H7 (cell line): ENCODE measurements around the gene KRTAP1-1. TPM values are rescaled to one million over a fixed set of nuclear protein-coding genes. Genes with fewer than 3 reads are reported as not detected.
"Not testable (repeated sequence)": the region's sequence is repeated elsewhere in the genome, so short reads cannot be mapped to it uniquely, and the experiment has no call there.

Experiments
- DNase-seq: peaks from one replicate; pipeline ENCODE4 v3.0.0; 2012
- H3K27me3 ChIP-seq: 2 replicates; pipeline ENCODE4 v1.6.0; 2011; ENCODE audit warnings: mild to moderate bottlenecking, low read length; ENCODE audit not compliant: control insufficient read depth, insufficient read depth
- H3K36me3 ChIP-seq: replicated peaks from 2 replicates; pipeline ENCODE4 v1.5.1; 2011; ENCODE audit warnings: low read length; ENCODE audit not compliant: control insufficient read depth, insufficient read depth
- H3K4me3 ChIP-seq: 2 replicates; pipeline ENCODE4 v1.5.1; 2011; ENCODE audit warnings: low read depth, mild to moderate bottlenecking, control low read depth, low read length, moderate library complexity; ENCODE audit not compliant: insufficient read depth
- total RNA-seq: library from RNA; depleted of rRNA; stranded (reverse); fragments of >200 nt; shearing (Covaris generic); gene quantifications from 2 replicates; pipeline ENCODE4 v1.2.3, GENCODE V29; 2014

Gene KRTAP1-1
- total RNA-seq, 1 experiment from 2014 or later = not detected

DNA sequence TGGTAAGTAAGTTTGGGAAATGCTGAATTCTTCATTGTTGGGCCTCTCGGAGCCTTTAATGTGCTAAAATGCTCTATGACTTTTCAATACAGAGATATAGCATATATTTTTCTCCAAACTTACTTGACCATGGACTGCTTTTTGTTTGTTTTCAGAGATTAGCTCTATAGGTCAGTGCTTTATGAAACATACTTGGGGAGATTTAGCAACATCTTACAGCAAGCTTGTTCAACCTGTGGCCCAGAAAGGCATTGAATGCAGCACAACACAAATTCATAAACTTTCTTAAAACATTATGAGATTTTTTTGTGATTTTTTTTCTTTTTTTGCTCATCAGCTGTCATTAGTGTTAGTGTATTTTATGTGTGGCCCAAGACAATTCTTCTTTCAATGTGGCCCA, 31.3 kb downstream of the KRTAP1-1 start:
- Histone ChIP-seq H3K27me3 (no peaks in the 10 kb centered on the region), H3K36me3 (no peaks in the 10 kb centered on the region), H3K4me3 (no peak overlapping the region)
- DNase-seq = no peak

- Histone ChIP-seq H3K27me3 (no peaks in the 10 kb centered on the region), H3K4me3 (no peak overlapping the region), H3K36me3 (no peaks in the 10 kb centered on the region)
- DNase-seq = no peak
Measured at GRCh38 chr17:41009301-41009760, 31.9 kb downstream of the KRTAP1-1 start.

- no peaks in the 10 kb centered on the region for H3K27me3 ChIP-seq
- DNase-seq = no peak
- H3K36me3 ChIP-seq = no peaks in the 10 kb centered on the region
- no peak within 1 kb of the TSS for H3K4me3 ChIP-seq
Measured at GRCh38 chr17:41008811-41009210, 32.4 kb downstream of the KRTAP1-1 start, which contains the start of gene KRTAP3-1. TSS of gene KRTAP3-1 (minus strand) at chr17:41009128. CDS start at chr17:41009074, 54 bp downstream.

- no peaks in the 10 kb centered on the region for H3K36me3 ChIP-seq
- H3K4me3 ChIP-seq = no peak overlapping the region
- DNase-seq = no peak
- H3K27me3 ChIP-seq = no peaks in the 10 kb centered on the region
Measured at GRCh38 chr17:41004397-41004796, 36.9 kb downstream of the KRTAP1-1 start.

GRCh38 chr17:41003926-41004325, 37.3 kb downstream of the KRTAP1-1 start:
- Histone ChIP-seq H3K27me3 (no peaks in the 10 kb centered on the region), H3K36me3 (no peaks in the 10 kb centered on the region), H3K4me3 (no peak overlapping the region)
- DNase-seq = no peak

- Histone ChIP-seq H3K36me3 (no peaks in the 10 kb centered on the region), H3K4me3 (no peak overlapping the region), H3K27me3 (no peaks in the 10 kb centered on the region)
- no peak for DNase-seq
Measured at GRCh38 chr17:41002814-41003213, 38.4 kb downstream of the KRTAP1-1 start.

- Histone ChIP-seq H3K27me3 (no peaks in the 10 kb centered on the region), H3K36me3 (no peaks in the 10 kb centered on the region), H3K4me3 (no peak overlapping the region)
- DNase-seq = no peak
Measured at GRCh38 chr17:41001795-41002194, 39.5 kb downstream of the KRTAP1-1 start.

- not testable (repeated sequence) for DNase-seq, H3K4me3 ChIP-seq
Measured at GRCh38 chr17:40999563-40999962, 41.7 kb downstream of the KRTAP1-1 start, which contains the start of gene KRTAP3-2. TSS of gene KRTAP3-2 (minus strand) at chr17:40999906. CDS start at chr17:40999853, 53 bp downstream.

DNA sequence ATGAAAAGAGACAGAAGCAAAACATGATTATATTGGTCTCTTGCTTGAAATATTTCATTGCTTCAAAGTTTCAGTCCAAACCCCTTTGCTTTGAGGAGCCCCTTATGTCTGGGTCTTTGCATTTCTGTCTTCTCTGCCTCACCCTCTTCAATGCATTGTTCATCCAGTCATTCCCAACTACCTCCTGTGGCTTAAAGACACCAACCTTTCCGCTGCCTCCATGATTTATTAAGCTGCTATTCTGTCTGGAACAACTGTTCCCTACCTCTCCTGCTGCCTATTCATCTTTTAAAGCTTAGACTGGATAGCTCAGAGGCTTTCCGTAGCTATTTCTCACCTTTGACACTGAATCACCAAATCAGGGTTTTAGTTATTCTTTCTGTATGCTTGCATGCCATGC, 43.9 kb downstream of the KRTAP1-1 start:
- no peaks in the 10 kb centered on the region for H3K27me3 ChIP-seq
- no peak for DNase-seq
- no peak overlapping the region for H3K4me3 ChIP-seq
- H3K36me3 ChIP-seq = no peaks in the 10 kb centered on the region

More at GRCh38 chr17:40999563-40999962, 41.7 kb downstream of the KRTAP1-1 start, which contains the start of gene KRTAP3-2:
- H3K36me3 ChIP-seq, H3K27me3 ChIP-seq: not testable (repeated sequence)

DNA sequence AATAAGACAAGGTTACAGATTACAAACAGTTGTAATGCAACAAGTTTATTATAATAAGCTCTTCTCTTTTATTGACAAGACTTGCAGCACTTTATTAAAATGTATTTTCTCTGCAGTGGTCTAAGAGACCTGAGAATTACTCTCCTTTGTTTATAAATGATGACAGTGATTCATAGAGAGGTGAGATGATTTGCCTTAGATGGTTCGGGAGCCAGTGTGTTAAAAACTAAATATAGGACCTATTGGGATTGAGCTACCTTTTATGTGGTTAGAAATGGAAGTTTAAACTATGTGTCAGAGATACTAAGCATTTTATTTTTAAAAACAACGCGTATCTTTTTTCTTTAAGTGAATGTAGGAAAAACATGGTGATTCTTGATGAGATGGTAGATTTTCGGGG, 44.4 kb downstream of the KRTAP1-1 start:
- H3K36me3 ChIP-seq = no peaks in the 10 kb centered on the region
- DNase-seq = no peak
- H3K27me3 ChIP-seq = no peaks in the 10 kb centered on the region
- H3K4me3 ChIP-seq = no peak overlapping the region

GRCh38 chr17:40995116-40995515, 46.1 kb downstream of the KRTAP1-1 start:
- H3K4me3 ChIP-seq = no peak overlapping the region
- no peak for DNase-seq
- H3K36me3 ChIP-seq = no peaks in the 10 kb centered on the region
- no peaks in the 10 kb centered on the region for H3K27me3 ChIP-seq

DNA sequence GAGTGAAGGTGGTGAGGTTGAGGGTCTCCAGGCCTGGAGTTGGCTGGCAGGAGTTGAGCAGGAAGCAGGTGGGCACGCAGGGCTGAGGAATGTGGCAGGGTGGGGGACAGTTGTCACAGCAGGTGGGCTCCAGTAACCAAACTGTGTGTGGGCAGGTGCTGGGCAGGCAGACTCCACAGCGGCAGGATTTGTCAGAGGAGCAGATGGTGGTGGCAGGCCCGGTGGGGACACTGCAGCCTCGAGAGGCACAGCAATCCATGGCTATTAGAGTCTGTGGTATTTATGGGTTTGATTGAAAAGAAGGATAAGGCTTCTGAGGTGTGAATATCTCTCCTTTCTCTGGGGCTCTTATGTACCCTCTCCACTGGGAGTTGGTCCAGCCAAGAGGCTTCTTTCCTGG, 47.4 kb downstream of the KRTAP1-1 start, which contains the start of gene KRTAP3-3:
Gene KRTAP3-3, minus strand, starts transcription at position 326 of the 400 bp plus-strand sequence. Its CDS starts 67 bp downstream, at position 259.
- Histone ChIP-seq H3K36me3 (no peaks in the 10 kb centered on the region), H3K4me3 (no peak within 1 kb of the TSS), H3K27me3 (no peaks in the 10 kb centered on the region)
- DNase-seq = no peak

DNA sequence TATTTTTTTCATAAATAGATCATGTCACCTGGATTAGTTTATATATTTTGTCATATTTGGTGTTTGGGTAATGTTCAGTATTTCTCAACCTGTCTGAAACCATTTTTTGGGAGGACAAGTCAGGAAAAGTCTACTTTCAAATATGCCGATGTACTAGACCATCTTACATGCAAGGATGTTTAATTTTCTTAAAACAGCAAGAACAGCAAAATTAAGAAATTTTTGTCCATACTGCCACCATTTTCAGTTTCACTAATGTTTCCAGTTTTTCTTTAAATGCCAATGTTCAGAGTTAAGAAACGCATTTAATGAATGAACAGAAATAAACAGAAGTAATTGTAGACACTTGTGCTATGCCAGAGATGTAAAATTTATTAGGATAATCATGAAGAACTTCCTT, 48.2 kb downstream of the KRTAP1-1 start:
- Histone ChIP-seq H3K4me3 (no peak overlapping the region), H3K36me3 (no peaks in the 10 kb centered on the region), H3K27me3 (no peaks in the 10 kb centered on the region)
- DNase-seq = no peak

GRCh38 chr17:40992666-40993065, 48.6 kb downstream of the KRTAP1-1 start:
- Histone ChIP-seq H3K36me3 (no peaks in the 10 kb centered on the region), H3K4me3 (no peak overlapping the region), H3K27me3 (no peaks in the 10 kb centered on the region)
- DNase-seq = no peak
